Activated CD8-positive, alpha-beta memory T cell treated with anti-CD3 and anti-CD28 coated beads for 1 hour (primary cell): Measurements from ENCODE around the gene PRSS3.
"Not testable (repeated sequence)": the region's sequence is repeated elsewhere in the genome, so short reads cannot be mapped to it uniquely, and the experiment has no call there.

Experiments
- DNase-seq, 2 donors: peaks; one replicate each; pipeline ENCODE4 v3.0.0-alpha.2; 2020; ENCODE audit warnings: low read depth in 1 of 2; ENCODE audit errors: extremely low read depth in 1 of 2

PRSS3 gene

GRCh38 chr9:33817327-33818166 lies 22.2 kb downstream of the PRSS3 start:
- DNase-seq, result peak in 1 of 2 donors; percentile 27

- DNase-seq, result no peak
These were observed 22.9 kb downstream of the PRSS3 start for GRCh38 chr9:33818167-33818846.

- no peak for DNase-seq
These were observed 23.6 kb downstream of the PRSS3 start for GRCh38 chr9:33818847-33819500.

GRCh38 chr9:33820231-33820745 lies 24.9 kb downstream of the PRSS3 start:
- no peak for DNase-seq

DNA sequence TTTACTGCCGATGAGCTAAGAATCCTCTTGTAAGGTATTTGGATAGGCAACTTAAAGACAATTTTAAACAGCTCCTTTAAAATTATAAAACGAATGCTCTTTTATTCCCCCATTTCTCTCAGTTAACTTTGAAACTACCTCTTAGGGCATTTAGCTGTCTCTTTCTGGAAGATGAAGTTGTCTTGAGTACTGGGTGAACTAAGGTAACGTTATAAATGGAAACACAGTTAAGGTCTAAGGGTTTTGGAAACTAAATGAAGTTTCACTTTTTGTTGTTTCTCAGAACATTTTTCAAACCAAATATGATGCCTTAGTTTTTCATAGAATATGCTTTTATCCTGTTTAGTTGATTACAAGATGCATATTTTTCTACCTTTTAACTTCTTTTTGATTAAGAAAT lies 28.4 kb downstream of the PRSS3 start:
- no peak for DNase-seq

- not testable (repeated sequence) for DNase-seq
These were observed 31.9 kb downstream of the PRSS3 start for GRCh38 chr9:33827285-33827684.

DNA sequence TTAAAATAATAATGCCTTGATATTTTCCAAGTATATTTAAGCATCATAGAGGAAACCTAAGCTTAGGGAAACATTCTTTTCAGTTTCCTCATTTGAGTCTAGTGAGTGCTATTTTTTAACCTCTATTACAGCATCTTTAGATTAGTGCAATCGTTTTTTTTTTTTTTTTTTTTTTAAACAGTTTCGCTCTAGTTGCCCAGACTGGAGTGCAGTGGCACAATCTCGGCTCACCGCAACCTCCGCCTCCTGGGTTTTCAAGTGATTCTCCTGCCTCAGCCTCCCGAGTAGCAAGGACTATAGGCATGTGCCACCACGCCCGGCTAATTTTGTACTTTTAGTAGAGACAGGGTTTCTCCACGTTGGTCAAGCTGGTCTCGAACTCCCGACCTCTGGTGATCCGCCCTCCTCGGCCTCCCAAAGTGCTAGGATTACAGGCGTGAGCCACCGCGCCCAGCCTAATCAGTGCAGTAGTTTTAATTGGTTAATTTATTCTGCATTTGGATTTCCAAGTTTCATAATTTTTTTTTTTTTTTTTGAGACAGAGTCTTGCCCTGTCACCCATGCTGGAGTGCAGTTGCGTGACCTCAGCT lies 34.4 kb downstream of the PRSS3 start:
- DNase-seq, result not testable (repeated sequence)

DNA sequence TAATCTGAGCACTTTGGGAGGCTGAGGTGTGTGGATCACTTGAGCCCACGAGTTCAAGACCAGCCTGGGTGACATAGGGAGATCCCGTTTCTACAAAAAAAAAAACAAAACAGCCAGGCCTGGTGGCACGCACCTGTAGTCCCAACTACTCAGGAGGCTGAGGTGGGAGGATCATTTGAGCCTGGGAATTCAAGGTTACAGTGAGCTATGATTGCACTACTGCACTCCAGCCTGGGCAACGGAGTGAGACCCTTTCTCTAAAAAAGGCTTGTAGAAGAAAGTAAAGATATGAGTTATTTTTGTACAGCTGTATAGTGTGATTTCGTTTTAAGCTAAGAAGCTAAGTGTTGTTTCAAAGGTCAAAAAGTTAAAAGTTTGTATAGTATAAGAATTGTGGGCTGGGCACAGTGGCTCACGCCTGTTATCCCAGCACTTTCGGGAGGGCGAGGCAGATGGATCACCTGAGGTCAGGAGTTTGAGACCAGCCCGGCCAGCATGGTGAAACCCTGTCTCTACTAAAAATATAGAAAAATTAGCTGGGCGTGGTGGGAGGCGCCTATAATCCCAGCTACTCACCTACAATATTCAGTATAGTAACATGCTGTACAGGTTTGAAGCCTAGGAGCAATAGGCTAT lies 40.4 kb downstream of the PRSS3 start:
- DNase-seq, result no peak

DNA sequence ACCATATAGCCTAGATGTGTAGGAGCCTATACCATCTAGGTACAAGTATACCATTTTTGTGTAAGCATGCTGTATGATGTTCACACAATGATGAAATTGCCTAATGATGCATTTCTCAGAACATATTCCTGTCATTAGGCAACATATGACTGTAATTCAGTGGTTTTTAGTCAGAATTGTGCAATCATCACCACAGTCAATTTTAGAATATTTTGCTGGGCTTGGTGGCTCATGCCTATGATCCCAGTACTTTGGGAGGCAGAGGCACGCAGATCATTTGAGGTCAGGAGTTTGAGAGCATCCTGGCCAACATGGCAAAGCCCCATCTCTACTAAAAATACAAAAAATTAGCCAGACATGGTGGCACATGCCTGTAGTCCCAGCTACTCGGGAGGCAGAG lies 40.9 kb downstream of the PRSS3 start:
- not testable (repeated sequence) for DNase-seq

- no peak for DNase-seq
These were observed 41.8 kb downstream of the PRSS3 start for GRCh38 chr9:33837138-33837537.

- no peak for DNase-seq
These were observed 45.0 kb downstream of the PRSS3 start for GRCh38 chr9:33840381-33840780.

GRCh38 chr9:33843312-33843961 lies 48.1 kb downstream of the PRSS3 start:
- no peak for DNase-seq

DNA sequence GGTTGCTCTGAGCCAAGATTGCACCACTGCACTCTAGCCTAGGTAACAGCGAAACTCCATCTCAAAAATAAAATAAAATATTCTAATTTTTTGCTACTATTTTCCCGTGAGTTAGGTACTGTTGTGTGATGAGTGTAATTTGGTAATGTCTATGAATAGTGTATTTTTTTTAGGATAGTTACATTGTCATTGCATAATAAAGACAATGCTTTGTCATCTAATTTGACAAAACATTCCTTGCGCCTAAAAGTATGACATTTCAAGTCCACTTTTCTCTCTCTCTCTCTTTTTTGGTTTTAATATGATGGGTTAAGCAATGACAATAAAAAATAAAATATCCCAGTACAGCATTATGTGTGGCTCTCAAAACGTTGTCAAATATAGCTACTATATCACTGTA lies 50.9 kb downstream of the PRSS3 start:
- no peak for DNase-seq

DNA sequence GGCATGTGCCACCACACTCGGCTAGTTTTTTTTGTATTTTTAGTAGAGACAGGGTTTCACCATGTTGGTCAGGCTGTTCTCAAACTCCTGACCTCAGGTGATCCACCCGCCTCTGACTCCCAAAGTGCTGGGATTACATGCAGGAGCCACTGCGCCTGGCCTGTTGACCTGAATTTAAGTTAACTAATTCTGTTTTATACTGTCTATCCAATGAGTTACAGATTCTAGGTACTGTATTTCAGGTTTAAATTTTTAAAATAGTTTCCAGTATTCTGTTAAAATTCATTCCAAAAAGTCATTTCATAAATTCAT lies 52.5 kb downstream of the PRSS3 start:
- not testable (repeated sequence) for DNase-seq
